OCI-LY7 (cell line): ENCODE data around the gene MYO18B. TPM values are rescaled to one million over a fixed set of nuclear protein-coding genes. Genes with fewer than 3 reads are reported as not detected.

Experiments used
- BruUV-seq: library from RNA; stranded (reverse); fragments of 400-500 nt; replicated peaks from 2 replicates; lab custom pipeline; 2021; lab: Mats Ljungman, UMichigan
- CTCF ChIA-PET: fragments of 300-600 bp; sonication (Branson Sonifier 250); formaldehyde crosslinking; loops from one replicate; lab custom pipeline; 2022; ENCODE audit warnings: antibody characterized with exemption; ENCODE audit not compliant: unreplicated experiment; lab: Charles Lee
- POLR2A ChIA-PET: fragments of 300-600 bp; sonication (Branson Sonifier 250); formaldehyde crosslinking; loops from one replicate; lab custom pipeline; 2022; ENCODE audit warnings: antibody characterized with exemption; lab: Charles Lee
- DNase-seq: peaks from one replicate; pipeline ENCODE4 v3.0.0-alpha.2; 2015; ENCODE audit warnings: low spot score
- H2AFZ ChIP-seq: fragments of 200-600 bp; sonication (generic), shearing (Covaris generic); 2 replicates; pipeline ENCODE4 v1.6.1; 2014; ENCODE audit warnings: mild to moderate bottlenecking, antibody characterized with exemption, low read length, moderate library complexity
- H3K27ac ChIP-seq: fragments of 200-600 bp; sonication (generic); 2 replicates; pipeline ENCODE4 v1.5.1; 2014; ENCODE audit warnings: mixed run types, low read depth, mild to moderate bottlenecking, moderate library complexity, low read length, inconsistent platforms; ENCODE audit not compliant: poor library complexity, severe bottlenecking
- H3K36me3 ChIP-seq: fragments of 200-600 bp; sonication (generic); 2 replicates; pipeline ENCODE4 v1.6.1; 2014; ENCODE audit warnings: mild to moderate bottlenecking, antibody characterized with exemption, low read length, moderate library complexity, mixed read lengths; ENCODE audit not compliant: insufficient read depth
- H3K4me1 ChIP-seq: fragments of 200-600 bp; sonication (generic); 2 replicates; pipeline ENCODE4 v1.5.1; 2014; ENCODE audit warnings: mild to moderate bottlenecking, low read length; ENCODE audit not compliant: insufficient read depth, poor library complexity, severe bottlenecking
- H3K4me2 ChIP-seq: fragments of 200-600 bp; sonication (generic); 2 replicates; pipeline ENCODE4 v1.6.1; 2014; ENCODE audit warnings: mild to moderate bottlenecking, low read length
- H3K4me3 ChIP-seq: fragments of 200-600 bp; sonication (generic); 2 replicates; pipeline ENCODE4 v1.5.1; 2014; ENCODE audit warnings: mild to moderate bottlenecking, low read depth, low read length; ENCODE audit not compliant: poor library complexity, severe bottlenecking
- H3K79me2 ChIP-seq: fragments of 200-600 bp; sonication (generic); 2 replicates; pipeline ENCODE4 v1.6.1; 2016; ENCODE audit warnings: low read depth, mild to moderate bottlenecking, low read length, moderate library complexity, mixed read lengths; ENCODE audit not compliant: insufficient read depth
- H3K9me2 ChIP-seq: fragments of 200-600 bp; sonication (generic); 2 replicates; pipeline ENCODE4 v1.6.1; 2016; ENCODE audit warnings: mild to moderate bottlenecking, low read length, mixed read lengths; ENCODE audit not compliant: insufficient read depth
- H3K9me3 ChIP-seq: fragments of 200-600 bp; sonication (generic); 2 replicates; pipeline ENCODE4 v1.6.1; 2014; ENCODE audit warnings: mild to moderate bottlenecking, mixed run types, low read length, mixed read lengths
- H4K20me1 ChIP-seq: fragments of 200-600 bp; sonication (generic); 2 replicates; pipeline ENCODE4 v1.6.1; 2014; ENCODE audit warnings: mild to moderate bottlenecking, antibody characterized with exemption, low read length, moderate library complexity, mixed read lengths; ENCODE audit not compliant: insufficient read depth
- EZH2phosphoT487 ChIP-seq: fragments of 200-600 bp; sonication (generic); IDR thresholded peaks from 2 replicates; pipeline ENCODE4 v1.6.1; 2018; ENCODE audit warnings: low read depth, borderline replicate concordance, mild to moderate bottlenecking, mixed run types, antibody characterized with exemption, low read length, moderate library complexity, mixed read lengths
- intact Hi-C: fragments of 100-400 bp; cut with micrococcal nuclease; formaldehyde crosslinking; loops from one replicate; pipeline ENCODE4 v1.10.0; 2022; ENCODE audit not compliant: unreplicated experiment
- total RNA-seq, 2 experiments: library from RNA; depleted of rRNA in 1 of 2; stranded (reverse); fragments of >200 nt in 1 of 2; shearing (Covaris generic) in 1 of 2; gene quantifications; 2 replicates each; pipeline ENCODE4 v1.2.3, GENCODE V29; 2014 to 2022
- TF ChIP-seq, protein P1 (sequence below): fragments of 200-600 bp; sonication (generic); conservative IDR thresholded peaks from 2 replicates; pipeline ENCODE4 v1.5.1; 2014; ENCODE audit warnings: mild to moderate bottlenecking, antibody characterized with exemption, low read length, moderate library complexity, mixed read lengths

Gene MYO18B
- total RNA-seq, 2 experiments from 2014 or later = not detected

DNA sequence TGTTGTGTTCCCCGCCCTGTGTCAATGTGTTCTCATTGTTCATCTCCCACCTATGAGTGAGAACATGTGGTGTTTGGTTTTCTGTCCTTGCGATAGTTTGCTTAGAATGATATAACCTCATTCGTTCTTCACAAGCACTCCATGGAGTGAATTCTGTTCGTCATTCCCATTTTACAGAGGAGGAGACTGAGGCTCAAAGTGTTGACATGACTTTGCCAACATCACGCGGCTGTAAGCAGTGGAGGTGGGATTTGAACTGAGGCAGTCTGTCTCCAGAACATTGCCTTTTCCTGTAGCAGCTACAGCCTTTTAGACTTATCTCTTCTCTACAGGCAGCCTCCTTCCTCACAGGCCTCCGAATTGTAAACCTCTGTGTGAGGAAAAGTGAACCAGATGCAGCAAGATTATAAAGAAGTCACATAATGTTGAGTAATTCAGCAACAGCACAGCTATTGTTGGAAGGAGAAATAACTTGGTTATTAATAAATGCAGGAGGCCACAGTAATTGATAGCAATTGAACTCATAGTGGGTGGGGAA, 74.6 kb downstream of the MYO18B start:
- no TSS peak for BruUV-seq
- H4K20me1 ChIP-seq = no peaks in the 10 kb centered on the region

DNA sequence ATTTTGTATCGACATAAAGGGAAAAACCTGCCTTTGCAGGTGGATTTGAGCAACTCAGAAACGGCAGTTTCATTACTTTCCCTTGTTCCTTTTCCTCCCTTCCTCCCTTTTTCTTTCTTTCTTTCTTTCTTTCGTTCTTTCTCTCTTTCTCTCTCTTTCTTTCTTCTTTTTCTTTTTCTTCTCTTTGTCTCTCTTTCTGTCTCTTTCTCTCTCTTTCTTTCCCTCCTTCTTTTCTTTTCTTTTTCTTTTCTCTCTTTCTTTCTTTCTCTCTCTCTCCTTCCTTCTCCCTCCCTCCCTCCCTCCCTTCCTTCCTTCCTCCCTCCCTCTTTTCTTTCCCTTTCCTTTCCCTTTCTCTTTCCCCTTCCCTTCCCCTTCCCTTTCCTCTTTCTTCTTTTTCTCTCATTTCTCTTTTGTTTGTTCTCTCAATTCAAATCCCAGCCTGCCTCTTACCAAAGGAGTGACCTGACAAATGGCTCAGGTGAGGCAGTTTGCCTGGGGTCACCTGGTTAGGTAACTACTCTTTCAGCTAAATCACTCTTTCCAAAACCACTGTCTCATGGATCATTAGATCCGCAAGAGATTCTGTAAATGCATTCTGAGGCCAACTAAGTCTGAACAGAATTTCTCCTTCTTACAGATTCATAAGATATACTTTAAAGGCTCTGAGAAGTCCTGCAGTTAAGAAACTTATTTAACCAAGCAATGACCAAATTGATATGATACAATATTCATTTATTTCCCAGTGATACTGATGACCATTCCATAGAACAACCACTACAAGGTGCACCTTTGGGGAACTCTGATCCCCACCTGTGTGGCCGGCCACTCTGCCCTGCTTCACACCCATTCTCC, 75.3 kb downstream of the MYO18B start:
- no peak overlapping the region for H2AFZ ChIP-seq
- H3K27ac ChIP-seq = no peak overlapping the region
- H4K20me1 ChIP-seq = no peaks in the 10 kb centered on the region
- no peaks in the 10 kb centered on the region for H3K9me3 ChIP-seq
- H3K36me3 ChIP-seq = no peaks in the 10 kb centered on the region
- no peak overlapping the region for H3K4me2 ChIP-seq
- POLR2A ChIA-PET = no interaction called here
- H3K4me1 ChIP-seq = no peaks in the 10 kb centered on the region
- H3K9me2 ChIP-seq = no peaks in the 10 kb centered on the region
- CTCF ChIA-PET = no interaction called here
- DNase-seq = no peak
- no peaks in the 10 kb centered on the region for H3K79me2 ChIP-seq
- BruUV-seq = no TSS peak
- no peak overlapping the region for H3K4me3 ChIP-seq
- intact Hi-C loops = no loop called here
- TF ChIP-seq EZH2phosphoT487 = no peak
- TF ChIP-seq, protein P1, sequence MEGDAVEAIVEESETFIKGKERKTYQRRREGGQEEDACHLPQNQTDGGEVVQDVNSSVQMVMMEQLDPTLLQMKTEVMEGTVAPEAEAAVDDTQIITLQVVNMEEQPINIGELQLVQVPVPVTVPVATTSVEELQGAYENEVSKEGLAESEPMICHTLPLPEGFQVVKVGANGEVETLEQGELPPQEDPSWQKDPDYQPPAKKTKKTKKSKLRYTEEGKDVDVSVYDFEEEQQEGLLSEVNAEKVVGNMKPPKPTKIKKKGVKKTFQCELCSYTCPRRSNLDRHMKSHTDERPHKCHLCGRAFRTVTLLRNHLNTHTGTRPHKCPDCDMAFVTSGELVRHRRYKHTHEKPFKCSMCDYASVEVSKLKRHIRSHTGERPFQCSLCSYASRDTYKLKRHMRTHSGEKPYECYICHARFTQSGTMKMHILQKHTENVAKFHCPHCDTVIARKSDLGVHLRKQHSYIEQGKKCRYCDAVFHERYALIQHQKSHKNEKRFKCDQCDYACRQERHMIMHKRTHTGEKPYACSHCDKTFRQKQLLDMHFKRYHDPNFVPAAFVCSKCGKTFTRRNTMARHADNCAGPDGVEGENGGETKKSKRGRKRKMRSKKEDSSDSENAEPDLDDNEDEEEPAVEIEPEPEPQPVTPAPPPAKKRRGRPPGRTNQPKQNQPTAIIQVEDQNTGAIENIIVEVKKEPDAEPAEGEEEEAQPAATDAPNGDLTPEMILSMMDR = no peak

More for the DNA sequence above, 74.6 kb downstream of the MYO18B start:
- H3K4me3 ChIP-seq = no peak overlapping the region
- intact Hi-C loops = no loop called here
- no peak for DNase-seq
- ChIA-PET CTCF (no interaction called here), POLR2A (no interaction called here)
- no peaks in the 10 kb centered on the region for H3K9me2 ChIP-seq
- no peaks in the 10 kb centered on the region for H3K36me3 ChIP-seq
- no peaks in the 10 kb centered on the region for H3K9me3 ChIP-seq
- no peaks in the 10 kb centered on the region for H3K79me2 ChIP-seq
- no peak overlapping the region for H2AFZ ChIP-seq
- TF ChIP-seq, protein P1 = no peak
- TF ChIP-seq EZH2phosphoT487 = no peak
- no peaks in the 10 kb centered on the region for H3K4me1 ChIP-seq
- no peak overlapping the region for H3K4me2 ChIP-seq
- H3K27ac ChIP-seq = no peak overlapping the region

DNA sequence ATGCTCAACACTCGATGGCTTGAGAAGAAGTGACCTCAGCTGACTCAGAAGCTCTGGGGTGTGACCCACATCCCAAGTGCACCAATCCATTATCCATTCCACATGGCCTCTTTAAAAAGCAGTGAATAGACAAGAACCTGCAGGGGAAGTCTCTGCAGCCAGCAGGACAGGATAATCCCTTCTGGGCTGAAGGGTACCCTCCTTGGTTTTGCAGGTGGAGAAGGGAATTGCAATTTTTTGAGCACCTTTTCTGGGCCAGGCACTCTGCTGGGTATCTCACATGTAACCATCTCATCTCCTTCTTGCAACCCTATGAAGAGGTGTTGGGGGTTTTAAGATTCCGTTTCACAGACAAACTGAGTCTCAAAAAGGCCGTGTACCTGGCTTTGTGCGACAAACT, 76.6 kb downstream of the MYO18B start:
- POLR2A ChIA-PET = no interaction called here
- no peaks in the 10 kb centered on the region for H3K36me3 ChIP-seq
- no peaks in the 10 kb centered on the region for H3K9me3 ChIP-seq
- H3K27ac ChIP-seq = no peak overlapping the region
- no peaks in the 10 kb centered on the region for H3K4me1 ChIP-seq
- DNase-seq = no peak
- BruUV-seq = no TSS peak
- H4K20me1 ChIP-seq = no peaks in the 10 kb centered on the region
- no peak overlapping the region for H2AFZ ChIP-seq
- no peaks in the 10 kb centered on the region for H3K9me2 ChIP-seq
- H3K4me3 ChIP-seq = no peak overlapping the region
- intact Hi-C loops = no loop called here
- H3K4me2 ChIP-seq = no peak overlapping the region
- CTCF ChIA-PET = no interaction called here
- no peaks in the 10 kb centered on the region for H3K79me2 ChIP-seq
- no peak for TF ChIP-seq EZH2phosphoT487
- TF ChIP-seq, protein P1 = no peak
